Right ventricle myocardium inferior (tissue), 1 donor: Measurements from ENCODE around the gene POLR3H. TPM values are rescaled to one million over a fixed set of nuclear protein-coding genes. Genes with fewer than 3 reads are reported as not detected.
"Not testable (repeated sequence)": the region's sequence is repeated elsewhere in the genome, so short reads cannot be mapped to it uniquely, and the experiment has no call there.

ENCODE experiments used
- ATAC-seq: fragments of 200-7000 bp; cut with Tn5 transposase; one replicate; pipeline ENCODE4 v1.9.1; 2020; ENCODE audit warnings: mild to moderate bottlenecking, moderate library complexity
- DNase-seq: peaks from one replicate; pipeline ENCODE4 v3.0.0; 2021; ENCODE audit errors: missing footprints
- intact Hi-C: fragments of 100-400 bp; cut with DNase I; formaldehyde crosslinking; loops from one replicate; pipeline ENCODE4 v1.11.0; 2022
- long read RNA-seq: library from polyadenylated mRNA; unstranded; transcript quantifications from one replicate; pipeline ENCODE4 v2.0.0, GENCODE V29; 2021
- total RNA-seq: library from RNA; stranded (reverse); fragmentation: NEBNext Ultra II Directional; extraction: Animal tissue kit (Norgen Biotek cat#: 25700); gene quantifications from one replicate; pipeline ENCODE4 v1.2.1, GENCODE V29; 2021
- donor health status: DM: no; HTN: yes; CAD: no; lungs with severe emphysema.

The POLR3H gene
- total RNA-seq, result 20.1 TPM
- long read RNA-seq, full-length matches to known transcripts, result 16 of 20 reads
- long read RNA-seq, partial matches to known transcripts, result 1 of 20 reads
- long read RNA-seq, other reads (novel, unspliced or antisense), result 3 of 20 reads

- intact Hi-C loops, result loop anchor here (5.0 kb wide), 1 partner anchor 53 kb away; no protein-coding TSS in a partner anchor
- peak; percentile 99 for ATAC-seq
- peak; percentile 100 for DNase-seq
Observed at GRCh38 chr22:41543854-41544670, at the start of gene POLR3H. TSS of gene POLR3H (minus strand) at chr22:41544470. CDS start at chr22:41544101, 369 bp downstream.

- DNase-seq, intact Hi-C loops, ATAC-seq: not testable (repeated sequence)
Observed at GRCh38 chr22:41593336-41593960, 49.2 kb upstream of the POLR3H start.

GRCh38 chr22:41589391-41590241 lies 45.3 kb upstream of the POLR3H start, which contains the start of gene PMM1:
TSS of gene PMM1 (minus strand) at chr22:41589840. CDS start at chr22:41589805, 35 bp downstream.
- DNase-seq (peak; percentile 100), ATAC-seq (peak; percentile 99)
- intact Hi-C loops, result loop anchor here (2.0 kb wide), 1 partner anchor 31 kb away; the partner anchor contains the start of genes DESI1 and XRCC6

GRCh38 chr22:41587347-41587723 lies 43.1 kb upstream of the POLR3H start:
- DNase-seq (peak; percentile 5), ATAC-seq (no peak)
- intact Hi-C loops, result no loop called here

GRCh38 chr22:41585898-41586297 lies 41.6 kb upstream of the POLR3H start:
- DNase-seq (peak; percentile 1), ATAC-seq (no peak)
- intact Hi-C loops, result no loop called here

GRCh38 chr22:41584881-41585280 lies 40.6 kb upstream of the POLR3H start:
- intact Hi-C loops, result no loop called here
- ATAC-seq (no peak), DNase-seq (peak; percentile 9)

- intact Hi-C loops, result no loop called here
- DNase-seq, result peak; percentile 1
- ATAC-seq, result peak; percentile 31
Observed at GRCh38 chr22:41582694-41583093, 38.4 kb upstream of the POLR3H start.

- DNase-seq (peak; percentile 11), ATAC-seq (no peak)
- intact Hi-C loops, result no loop called here
Observed at GRCh38 chr22:41579997-41580355, 35.7 kb upstream of the POLR3H start.

GRCh38 chr22:41579297-41579996 lies 35.2 kb upstream of the POLR3H start:
- ATAC-seq, result no peak
- intact Hi-C loops, result no loop called here

GRCh38 chr22:41578818-41579217 lies 34.5 kb upstream of the POLR3H start:
- no peak for ATAC-seq
- peak; percentile 45 for DNase-seq
- intact Hi-C loops, result no loop called here

More at GRCh38 chr22:41579297-41579996, 35.2 kb upstream of the POLR3H start:
- peak; percentile 37 for DNase-seq

GRCh38 chr22:41578114-41578513 lies 33.8 kb upstream of the POLR3H start:
- intact Hi-C loops, result no loop called here
- ATAC-seq (peak; percentile 1), DNase-seq (peak; percentile 63)

- DNase-seq, result peak; percentile 82
- intact Hi-C loops, result loop anchor here (2.0 kb wide), 1 partner anchor 14 kb away; no protein-coding TSS in a partner anchor
Observed at GRCh38 chr22:41576877-41577276, 32.6 kb upstream of the POLR3H start.

GRCh38 chr22:41575533-41575932 lies 31.3 kb upstream of the POLR3H start:
- no peak for ATAC-seq
- no peak for DNase-seq

More at GRCh38 chr22:41576877-41577276, 32.6 kb upstream of the POLR3H start:
- ATAC-seq, result peak; percentile 60

GRCh38 chr22:41574847-41575381 lies 30.6 kb upstream of the POLR3H start:
- DNase-seq (peak; percentile 91), ATAC-seq (peak; percentile 64)
- intact Hi-C loops, result no loop called here

More at GRCh38 chr22:41575533-41575932, 31.3 kb upstream of the POLR3H start:
- intact Hi-C loops, result no loop called here

- intact Hi-C loops, result no loop called here
- DNase-seq (no peak), ATAC-seq (no peak)
Observed at GRCh38 chr22:41573677-41574076, 29.4 kb upstream of the POLR3H start.

- DNase-seq, intact Hi-C loops, ATAC-seq: not testable (repeated sequence)
Observed at GRCh38 chr22:41572305-41572704, 28.0 kb upstream of the POLR3H start.

- DNase-seq (no peak), ATAC-seq (no peak)
- intact Hi-C loops, result no loop called here
Observed at GRCh38 chr22:41571786-41572185, 27.5 kb upstream of the POLR3H start.

- ATAC-seq (no peak), DNase-seq (no peak)
- intact Hi-C loops, result no loop called here
Observed at GRCh38 chr22:41570221-41570620, 26.0 kb upstream of the POLR3H start.
